ENCODE measurements around the gene ZNF215. TPM values are rescaled to one million over a fixed set of nuclear protein-coding genes. Genes with fewer than 3 reads are reported as not detected.

ZNF215 gene
- total and polyA plus RNA-seq, 9 donors, result 0.88 to 1.6 (median 1.1) TPM

DNA sequence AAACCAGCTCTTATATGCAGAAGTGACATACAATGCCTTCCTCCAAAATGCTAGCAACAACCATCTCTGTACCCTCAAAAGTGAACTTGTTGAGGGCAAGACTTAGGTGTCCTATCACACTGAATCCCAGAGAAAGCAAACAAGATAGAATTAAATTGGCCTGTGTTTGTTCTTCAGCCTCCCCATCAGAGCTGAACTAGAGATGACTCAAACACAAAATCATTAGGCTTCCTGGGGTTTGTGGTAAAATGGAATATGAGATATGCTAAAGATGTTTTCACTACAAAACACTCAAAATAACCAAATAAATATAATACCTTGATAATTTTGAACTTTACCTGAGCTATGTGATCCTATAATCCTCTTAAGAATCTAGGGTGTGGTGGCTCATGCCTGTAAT lies 62.3 kb downstream of the ZNF215 start:
- Histone ChIP-seq H3K9me3 (replicated peaks; ENCODE audit: control insufficient read depth, low read depth, low read length) (no peaks in the 10 kb centered on the region), H3K36me3 (ENCODE audit: control insufficient read depth, insufficient read depth, low read length) (no peaks in the 10 kb centered on the region), H3K4me1 (ENCODE audit: control insufficient read depth, insufficient read depth, low read length) (peaks cover 2% of the 10 kb centered on the region), H3K27ac (ENCODE audit: low read length) (no peak overlapping the region), H3K27me3 (ENCODE audit: control insufficient read depth, insufficient read depth, low read length) (no peaks in the 10 kb centered on the region), H3K4me3 (ENCODE audit: low read length) (no peak overlapping the region)
- DNase-seq, result no peak

DNA sequence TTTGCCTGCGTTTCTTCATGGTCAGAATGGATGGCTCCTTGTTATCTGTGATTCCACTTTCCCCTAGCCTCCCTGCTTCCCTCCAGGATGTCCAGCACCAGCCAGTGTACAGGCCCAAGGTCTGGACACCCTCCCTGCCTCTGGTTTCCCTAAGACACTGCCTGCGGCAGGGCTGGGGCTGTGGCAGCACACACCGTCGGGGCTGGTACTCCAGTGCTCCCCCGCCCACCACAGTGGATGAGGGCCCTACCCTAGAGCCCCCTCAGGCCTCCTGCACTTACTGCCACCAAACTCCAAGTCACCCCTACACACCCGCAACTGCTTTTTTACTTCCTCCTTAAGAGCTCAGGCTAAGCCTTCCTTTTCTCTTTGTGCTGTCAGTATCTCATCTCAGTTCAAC lies 65.0 kb downstream of the ZNF215 start:
- Histone ChIP-seq H3K27ac (ENCODE audit: low read length) (no peak overlapping the region), H3K27me3 (ENCODE audit: control insufficient read depth, insufficient read depth, low read length) (no peaks in the 10 kb centered on the region), H3K36me3 (ENCODE audit: control insufficient read depth, insufficient read depth, low read length) (no peaks in the 10 kb centered on the region), H3K4me1 (ENCODE audit: control insufficient read depth, insufficient read depth, low read length) (peaks cover 2% of the 10 kb centered on the region), H3K9me3 (replicated peaks; ENCODE audit: control insufficient read depth, low read depth, low read length) (no peaks in the 10 kb centered on the region), H3K4me3 (ENCODE audit: low read length) (no peak overlapping the region)
- WGBS (ENCODE audit: insufficient coverage), result 60% methylated on average over 5 of the region's 6 CpGs
- DNase-seq, result no peak

DNA sequence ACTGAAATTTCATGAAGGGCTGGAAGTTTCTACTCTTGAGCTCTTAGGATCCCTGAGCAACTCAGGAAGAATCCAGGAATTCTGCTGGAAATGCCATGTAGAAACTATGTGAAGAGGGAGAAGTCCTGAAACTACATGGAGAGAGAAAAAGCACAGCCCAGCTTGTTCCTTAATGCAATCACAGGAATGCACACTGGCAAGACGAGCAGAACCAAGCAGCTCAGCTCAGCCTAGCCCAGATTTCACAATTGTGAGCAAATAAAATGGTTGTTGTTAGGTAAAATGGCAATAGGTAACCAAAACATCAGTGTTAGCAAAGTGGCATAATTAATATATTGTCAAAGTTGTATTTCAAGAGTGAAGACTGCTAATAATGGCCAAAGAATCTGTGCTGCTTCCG lies 65.8 kb downstream of the ZNF215 start:
- WGBS (ENCODE audit: insufficient coverage), result no CpG with 5 or more reads among the region's 2 CpGs
- H3K4me3 ChIP-seq (ENCODE audit: low read length), result no peak overlapping the region

DNA sequence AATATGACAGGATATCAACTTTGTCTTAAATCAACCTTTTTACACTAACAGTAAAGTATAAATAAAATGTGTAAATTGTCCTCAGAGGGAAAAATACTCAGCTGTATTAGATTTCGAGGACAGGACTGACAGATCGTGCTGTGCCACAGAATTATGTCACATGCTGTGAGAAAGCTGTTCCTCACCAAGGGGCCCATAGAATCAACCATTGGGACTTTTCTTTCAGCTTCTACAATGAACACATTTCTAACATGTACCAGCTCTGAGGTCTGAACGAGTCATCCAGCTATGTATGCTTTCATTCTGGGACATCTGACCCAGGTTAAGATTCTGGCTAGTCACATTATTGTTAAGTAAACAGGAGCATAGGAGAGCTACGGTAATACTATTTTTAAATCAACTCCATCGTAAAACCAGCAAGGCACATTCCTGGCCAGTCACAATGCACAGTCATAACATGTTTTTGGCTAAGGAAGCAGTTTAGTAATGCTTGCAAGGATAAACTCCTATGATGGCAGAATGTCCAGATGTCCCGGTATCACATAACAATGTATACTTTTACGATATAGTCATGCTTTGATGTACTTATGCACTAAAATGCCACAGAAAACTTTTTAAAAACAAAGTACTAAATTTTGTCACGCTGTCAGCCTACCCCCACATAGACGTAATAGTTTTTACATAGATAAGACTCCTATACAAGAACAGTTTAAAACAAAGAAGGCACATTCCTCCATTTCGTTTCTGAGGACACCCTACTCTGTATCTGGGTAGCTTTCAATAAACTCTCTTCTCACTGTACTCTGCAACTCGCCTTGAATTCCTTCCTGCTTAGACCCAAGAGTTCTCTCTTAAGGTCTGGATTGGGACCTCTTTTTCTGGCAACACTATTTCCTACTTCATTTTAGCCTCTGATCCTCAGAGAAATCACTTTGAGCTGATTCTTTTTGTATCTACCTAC lies 66.5 kb downstream of the ZNF215 start:
- Histone ChIP-seq H3K4me3 (ENCODE audit: low read length) (no peak overlapping the region), H3K27me3 (ENCODE audit: control insufficient read depth, insufficient read depth, low read length) (no peaks in the 10 kb centered on the region), H3K36me3 (ENCODE audit: control insufficient read depth, insufficient read depth, low read length) (no peaks in the 10 kb centered on the region), H3K4me1 (ENCODE audit: control insufficient read depth, insufficient read depth, low read length) (peaks cover 2% of the 10 kb centered on the region), H3K27ac (ENCODE audit: low read length) (no peak overlapping the region), H3K9me3 (replicated peaks; ENCODE audit: control insufficient read depth, low read depth, low read length) (no peaks in the 10 kb centered on the region)
- WGBS (ENCODE audit: insufficient coverage), result 15% methylated on average over 4 of the region's 11 CpGs
- peak; percentile 19 for DNase-seq

More for the DNA sequence above, 65.8 kb downstream of the ZNF215 start:
- DNase-seq, result no peak
- Histone ChIP-seq H3K27me3 (ENCODE audit: control insufficient read depth, insufficient read depth, low read length) (no peaks in the 10 kb centered on the region), H3K4me1 (ENCODE audit: control insufficient read depth, insufficient read depth, low read length) (peaks cover 2% of the 10 kb centered on the region), H3K9me3 (replicated peaks; ENCODE audit: control insufficient read depth, low read depth, low read length) (no peaks in the 10 kb centered on the region), H3K27ac (ENCODE audit: low read length) (no peak overlapping the region), H3K36me3 (ENCODE audit: control insufficient read depth, insufficient read depth, low read length) (no peaks in the 10 kb centered on the region)

DNA sequence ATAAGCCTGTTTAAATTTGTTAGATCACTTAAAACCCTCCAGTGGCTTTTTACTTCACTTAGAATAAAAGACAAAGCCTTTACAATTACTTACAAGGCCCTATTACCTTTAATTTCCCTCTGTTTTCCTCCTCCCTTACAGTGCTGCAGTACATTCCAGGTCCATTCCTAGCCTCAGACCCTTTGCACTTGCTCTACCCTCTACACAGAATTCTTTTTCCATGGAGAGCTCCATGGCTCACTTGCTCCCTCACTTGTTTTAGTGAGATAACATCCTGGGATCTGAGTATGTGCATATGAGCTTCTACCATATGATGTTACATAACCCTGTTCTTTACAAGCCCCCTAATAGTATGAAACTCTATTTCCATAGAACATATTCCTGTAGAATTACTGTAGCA lies 69.5 kb downstream of the ZNF215 start:
- Histone ChIP-seq H3K9me3 (replicated peaks; ENCODE audit: control insufficient read depth, low read depth, low read length) (no peaks in the 10 kb centered on the region), H3K36me3 (ENCODE audit: control insufficient read depth, insufficient read depth, low read length) (no peaks in the 10 kb centered on the region), H3K27me3 (ENCODE audit: control insufficient read depth, insufficient read depth, low read length) (no peaks in the 10 kb centered on the region), H3K27ac (ENCODE audit: low read length) (no peak overlapping the region), H3K4me1 (ENCODE audit: control insufficient read depth, insufficient read depth, low read length) (peaks cover 2% of the 10 kb centered on the region), H3K4me3 (ENCODE audit: low read length) (no peak overlapping the region)
- no peak for DNase-seq

DNA sequence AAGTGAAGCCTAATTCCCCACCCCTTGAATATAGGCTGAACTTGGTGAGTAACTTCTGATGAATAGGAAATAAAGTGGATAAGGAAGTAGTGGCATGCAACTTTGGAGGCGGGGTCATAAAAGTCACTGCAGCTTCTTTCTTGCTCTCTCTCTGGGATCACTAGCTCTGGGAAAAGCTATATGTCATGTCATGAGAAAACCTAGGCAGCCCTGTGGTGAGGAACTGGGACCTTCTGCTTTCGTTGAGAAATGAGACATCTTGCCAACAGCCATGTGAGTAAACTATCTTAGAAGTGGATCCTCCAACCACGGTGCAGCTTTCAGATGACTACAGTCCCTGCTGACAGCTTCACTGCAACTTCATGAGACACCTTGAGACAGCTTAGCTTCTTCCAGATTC lies 78.3 kb downstream of the ZNF215 start:
- Histone ChIP-seq H3K4me3 (ENCODE audit: low read length) (no peak overlapping the region), H3K27me3 (ENCODE audit: control insufficient read depth, insufficient read depth, low read length) (no peaks in the 10 kb centered on the region), H3K9me3 (replicated peaks; ENCODE audit: control insufficient read depth, low read depth, low read length) (no peaks in the 10 kb centered on the region), H3K36me3 (ENCODE audit: control insufficient read depth, insufficient read depth, low read length) (no peaks in the 10 kb centered on the region), H3K27ac (ENCODE audit: low read length) (no peak overlapping the region), H3K4me1 (ENCODE audit: control insufficient read depth, insufficient read depth, low read length) (no peaks in the 10 kb centered on the region)
- 78% methylated on average over 1 of the region's 3 CpGs for WGBS (ENCODE audit: insufficient coverage)
- DNase-seq, result peak; percentile 5

Other genes starting within 250 kb of the ZNF215 start
- gene MRPL17, start 243.1 kb upstream of the ZNF215 start, total RNA-seq, result 37.2 TPM
- 10 to 100 TPM; 63.5 to 86.7 (median 71.7) TPM for gene MRPL17, start 243.1 kb upstream of the ZNF215 start, polyA plus RNA-seq (ENCODE audit: insufficient read depth in 1 of 8, insufficient read length in 8 of 8, low replicate concordance in 1 of 8)
- gene OR2AG2, start 154.4 kb upstream of the ZNF215 start, total RNA-seq, result 0.04 TPM
- under 1 TPM in 3 of 8 donors, not detected in 5; 0.04 to 0.05 (median 0.04) TPM for gene OR2AG2, start 154.4 kb upstream of the ZNF215 start, polyA plus RNA-seq (ENCODE audit: insufficient read depth in 1 of 8, insufficient read length in 8 of 8, low replicate concordance in 1 of 8)
- not detected for gene OR2AG1, start 143.4 kb upstream of the ZNF215 start, total RNA-seq
- under 1 TPM in 4 of 8 donors, not detected in 4; 0.04 to 0.05 (median 0.05) TPM for gene OR2AG1, start 143.4 kb upstream of the ZNF215 start, polyA plus RNA-seq (ENCODE audit: insufficient read depth in 1 of 8, insufficient read length in 8 of 8, low replicate concordance in 1 of 8)
- gene OR6A2, start 126.7 kb upstream of the ZNF215 start, total RNA-seq, result 0.04 TPM
- gene OR6A2, start 126.7 kb upstream of the ZNF215 start, polyA plus RNA-seq (ENCODE audit: insufficient read depth in 1 of 8, insufficient read length in 8 of 8, low replicate concordance in 1 of 8), result under 1 TPM in 1 of 8 donors, not detected in 7; 0.04 TPM
- not detected for gene OR10A5, start 80.7 kb upstream of the ZNF215 start, total RNA-seq
- gene OR10A5, start 80.7 kb upstream of the ZNF215 start, polyA plus RNA-seq (ENCODE audit: insufficient read depth in 1 of 8, insufficient read length in 8 of 8, low replicate concordance in 1 of 8), result not detected
- not detected for gene OR10A2, start 63.4 kb upstream of the ZNF215 start, total RNA-seq
- gene OR10A2, start 63.4 kb upstream of the ZNF215 start, polyA plus RNA-seq (ENCODE audit: insufficient read depth in 1 of 8, insufficient read length in 8 of 8, low replicate concordance in 1 of 8), result not detected
- gene OR10A4, start 49.8 kb upstream of the ZNF215 start, total RNA-seq, result not detected
- gene OR10A4, start 49.8 kb upstream of the ZNF215 start, polyA plus RNA-seq (ENCODE audit: insufficient read depth in 1 of 8, insufficient read length in 8 of 8, low replicate concordance in 1 of 8), result not detected
- gene OR2D2, start 33.9 kb upstream of the ZNF215 start, total RNA-seq, result not detected
- gene OR2D2, start 33.9 kb upstream of the ZNF215 start, polyA plus RNA-seq (ENCODE audit: insufficient read depth in 1 of 8, insufficient read length in 8 of 8, low replicate concordance in 1 of 8), result not detected
- gene OR2D3, start 5.4 kb upstream of the ZNF215 start, total RNA-seq, result not detected
- not detected for gene OR2D3, start 5.4 kb upstream of the ZNF215 start, polyA plus RNA-seq (ENCODE audit: insufficient read depth in 1 of 8, insufficient read length in 8 of 8, low replicate concordance in 1 of 8)
- 3.4 TPM for gene ZNF214, start 93.9 kb downstream of the ZNF215 start, total RNA-seq
- gene ZNF214, start 93.9 kb downstream of the ZNF215 start, polyA plus RNA-seq (ENCODE audit: insufficient read depth in 1 of 8, insufficient read length in 8 of 8, low replicate concordance in 1 of 8), result 1 to 10 TPM; 1.5 to 2.7 (median 2.2) TPM
- gene NLRP14, start 94.1 kb downstream of the ZNF215 start, total RNA-seq, result 0.04 TPM
- gene NLRP14, start 94.1 kb downstream of the ZNF215 start, polyA plus RNA-seq (ENCODE audit: insufficient read depth in 1 of 8, insufficient read length in 8 of 8, low replicate concordance in 1 of 8), result under 1 TPM in 7 of 8 donors, not detected in 1; 0.04 to 0.07 (median 0.05) TPM
- gene RBMXL2, start 162.6 kb downstream of the ZNF215 start, total RNA-seq, result 0.04 TPM
- under 1 TPM in 1 of 8 donors, not detected in 7; 0.06 TPM for gene RBMXL2, start 162.6 kb downstream of the ZNF215 start, polyA plus RNA-seq (ENCODE audit: insufficient read depth in 1 of 8, insufficient read length in 8 of 8, low replicate concordance in 1 of 8)